Liver (tissue), 9 donors: ENCODE measurements around the gene PLEKHO2. TPM values are rescaled to one million over a fixed set of nuclear protein-coding genes. Genes with fewer than 3 reads are reported as not detected.
A peak's percentile ranks its signal among the peaks of the same experiment; 100 is the strongest.

Experiments used
- DNase-seq: peaks from one replicate; pipeline ENCODE4 v3.0.0-alpha.2; 2017; ENCODE audit warnings: low spot score
- H3K27ac ChIP-seq, 2 donors: one replicate each; pipeline ENCODE4 v1.7.0; 2013; ENCODE audit warnings: inconsistent platforms in 2 of 2, low read length in 2 of 2, control low read depth in 1 of 2, low read depth in 1 of 2, mild to moderate bottlenecking in 1 of 2
- H3K27me3 ChIP-seq, 4 donors: one replicate each; pipeline versions ENCODE4 v1.6.1 to v1.7.0; 2013; ENCODE audit warnings: low read length in 3 of 4, inconsistent platforms in 1 of 4, mild to moderate bottlenecking in 1 of 4, moderate library complexity in 1 of 4; ENCODE audit not compliant: control insufficient read depth in 4 of 4, insufficient read depth in 4 of 4
- H3K36me3 ChIP-seq, 4 donors: one replicate each; pipeline versions ENCODE4 v1.6.1 to v1.7.0; 2013; ENCODE audit warnings: low read length in 3 of 4, mild to moderate bottlenecking in 3 of 4, low read depth in 1 of 4, moderate library complexity in 1 of 4; ENCODE audit not compliant: control insufficient read depth in 4 of 4, insufficient read depth in 3 of 4
- H3K4me1 ChIP-seq, 4 donors: one replicate each; pipeline versions ENCODE4 v1.6.1 to v1.7.0; 2013; ENCODE audit warnings: low read length in 3 of 4, mild to moderate bottlenecking in 3 of 4, moderate library complexity in 1 of 4; ENCODE audit not compliant: control insufficient read depth in 4 of 4, insufficient read depth in 4 of 4
- H3K4me3 ChIP-seq, 3 donors: one replicate each; pipeline versions ENCODE4 v1.6.1 to v1.7.0; 2013; ENCODE audit warnings: low read length in 3 of 3, control low read depth in 1 of 3, low read depth in 1 of 3, mild to moderate bottlenecking in 1 of 3
- H3K9ac ChIP-seq, 2 donors: one replicate each; pipeline ENCODE4 v1.7.0; 2013; ENCODE audit warnings: low read length in 2 of 2, mild to moderate bottlenecking in 2 of 2, moderate library complexity in 2 of 2, control low read depth in 1 of 2, low read depth in 1 of 2
- H3K9me3 ChIP-seq, 4 donors: one replicate each; pipeline versions ENCODE4 v1.6.1 to v1.7.0; 2013; ENCODE audit warnings: low read length in 3 of 4; ENCODE audit not compliant: control insufficient read depth in 4 of 4
- EGR1 ChIP-seq, 2 donors: IDR thresholded peaks; 2 replicates each; pipeline ENCODE4 v1.6.1; 2016 to 2018; ENCODE audit warnings: antibody characterized with exemption in 2 of 2, low read depth in 2 of 2
- FOXA1 ChIP-seq: IDR thresholded peaks from 2 replicates; pipeline ENCODE4 v1.6.1; 2016; ENCODE audit warnings: antibody characterized with exemption
- FOXA2 ChIP-seq: IDR thresholded peaks from 2 replicates; pipeline ENCODE4 v1.6.1; 2016; ENCODE audit warnings: antibody characterized with exemption
- GABPA ChIP-seq, 2 donors: IDR thresholded peaks in 1 of 2; conservative IDR thresholded peaks in 1 of 2; 2 replicates each; pipeline ENCODE4 v1.6.1; 2016; ENCODE audit warnings: antibody characterized with exemption in 2 of 2, mild to moderate bottlenecking in 1 of 2, moderate library complexity in 1 of 2
- HNF4A ChIP-seq, 2 donors: conservative IDR thresholded peaks; 2 replicates each; pipeline ENCODE4 v1.6.1; 2016; ENCODE audit warnings: antibody characterized with exemption in 2 of 2, mild to moderate bottlenecking in 2 of 2
- HNF4G ChIP-seq: IDR thresholded peaks from 2 replicates; pipeline ENCODE4 v1.6.1; 2016; ENCODE audit warnings: antibody characterized with exemption
- JUND ChIP-seq, 2 donors: IDR thresholded peaks; 2 replicates each; pipeline ENCODE4 v1.6.1; 2016; ENCODE audit warnings: antibody characterized with exemption in 2 of 2
- NR2F2 ChIP-seq: IDR thresholded peaks from 2 replicates; pipeline ENCODE4 v1.6.1; 2016; ENCODE audit warnings: antibody characterized with exemption
- RAD21 ChIP-seq, 2 donors: IDR thresholded peaks; 2 replicates each; pipeline ENCODE4 v1.6.1; 2016; ENCODE audit warnings: antibody characterized with exemption in 2 of 2, mild to moderate bottlenecking in 2 of 2
- RXRA ChIP-seq, 2 donors: IDR thresholded peaks; 2 replicates each; pipeline ENCODE4 v1.6.1; 2017 to 2018; ENCODE audit warnings: antibody characterized with exemption in 2 of 2, mild to moderate bottlenecking in 1 of 2
- SP1 ChIP-seq: IDR thresholded peaks from 2 replicates; pipeline ENCODE4 v1.6.1; 2018; ENCODE audit warnings: antibody characterized with exemption, mild to moderate bottlenecking
- TAF1 ChIP-seq: conservative IDR thresholded peaks from 2 replicates; pipeline ENCODE4 v1.6.1; 2016; ENCODE audit warnings: antibody characterized with exemption, mild to moderate bottlenecking
- YY1 ChIP-seq: IDR thresholded peaks from 2 replicates; pipeline ENCODE4 v1.6.1; 2016; ENCODE audit warnings: antibody characterized with exemption, mild to moderate bottlenecking
- WGBS: extraction: QIAGEN DNeasy Blood & Tissue Kit; methylation state at CpG from one replicate; pipeline ENCODE4 v1.1.7; 2013; 5-methylcytosine and 5-hydroxymethylcytosine counted together
- polyA plus RNA-seq, 2 donors: library from polyadenylated mRNA; stranded (reverse) in 1 of 2; unstranded in 1 of 2; fragments of 200-250 nt in 1 of 2; fragments of >200 nt in 1 of 2; fragmentation: Nextera tagmentation in 1 of 2; extraction: Ambion mirVana in 1 of 2; gene quantifications; one replicate each; pipeline versions ENCODE4 v1.2.1 to v1.2.3, GENCODE V29; 2013 to 2015
- total RNA-seq, 2 donors: library from RNA; depleted of rRNA; stranded (reverse); fragments of >200 nt; gene quantifications; one replicate each; pipeline ENCODE4 v1.2.3, GENCODE V29; 2014
- TF ChIP-seq, protein P1 (sequence below): IDR thresholded peaks from 2 replicates; pipeline ENCODE4 v1.6.1; 2016; ENCODE audit warnings: antibody characterized with exemption
- TF ChIP-seq, protein P2 (sequence below): IDR thresholded peaks from 2 replicates; pipeline ENCODE4 v1.6.1; 2016; ENCODE audit warnings: antibody characterized with exemption
- TF ChIP-seq, protein P3 (sequence below): IDR thresholded peaks from 2 replicates; pipeline ENCODE4 v1.6.1; 2016; ENCODE audit warnings: antibody characterized with exemption
- TF ChIP-seq, protein P4 (sequence below): fragments of 150-350 bp; IDR thresholded peaks from 2 replicates; pipeline ENCODE4 v1.5.1; 2017; ENCODE audit warnings: improper control_type of control experiment, low read depth, low read length; ENCODE audit not compliant: missing input control
- TF ChIP-seq, protein P5 (sequence below): IDR thresholded peaks from 2 replicates; pipeline ENCODE4 v1.6.1; 2016; ENCODE audit warnings: antibody characterized with exemption, mild to moderate bottlenecking
- donor health status: healthy.
- donor health status: healthy.
- donor health status: healthy.
- donor health status: healthy.
- donor health status: healthy.

Gene PLEKHO2
- total and polyA plus RNA-seq, 4 donors = 2.0 to 11.3 (median 8.5) TPM

DNA sequence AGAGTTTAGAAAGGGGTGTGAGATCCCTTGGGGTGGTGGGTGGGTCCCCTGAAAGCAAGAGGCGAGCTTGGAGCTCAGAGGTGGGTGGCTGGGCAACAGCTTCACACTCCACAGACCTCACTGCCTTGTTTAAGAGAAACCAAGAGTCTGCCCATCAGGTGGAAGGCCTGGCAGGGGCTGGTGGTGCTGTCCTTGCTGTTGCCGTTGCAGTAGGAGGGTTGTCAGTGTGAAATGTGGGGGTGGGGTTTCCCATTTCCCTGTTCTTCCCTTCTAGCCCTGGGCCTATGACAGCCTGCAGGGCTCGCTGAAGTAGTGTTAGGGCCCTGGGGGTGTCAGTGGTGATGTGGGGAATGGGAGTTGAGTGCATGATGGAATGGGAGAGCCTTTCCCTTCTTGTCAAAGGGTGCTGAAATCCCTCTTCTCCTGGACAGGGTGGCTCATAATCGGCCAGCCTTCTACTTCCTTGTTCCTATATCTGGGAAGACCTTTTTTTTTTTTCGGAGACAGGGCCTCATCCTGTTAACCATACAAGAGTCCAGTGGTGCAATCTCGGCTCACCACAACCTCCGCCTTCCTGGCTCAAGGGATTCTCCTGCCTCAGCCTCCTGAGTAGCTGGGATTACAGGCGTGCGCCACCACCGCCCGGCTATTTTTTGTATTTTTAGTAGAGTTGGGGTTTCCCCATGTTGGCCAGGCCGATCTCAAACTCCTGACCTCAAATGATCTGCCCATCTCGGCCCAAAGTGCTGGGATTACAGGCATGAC is 4.3 kb downstream of the PLEKHO2 start:
- TF ChIP-seq, protein P1, sequence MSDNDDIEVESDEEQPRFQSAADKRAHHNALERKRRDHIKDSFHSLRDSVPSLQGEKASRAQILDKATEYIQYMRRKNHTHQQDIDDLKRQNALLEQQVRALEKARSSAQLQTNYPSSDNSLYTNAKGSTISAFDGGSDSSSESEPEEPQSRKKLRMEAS = no peak
- TF ChIP-seq JUND (IDR thresholded peaks at IDR 0.05) = no peak
- no peak for TF ChIP-seq SP1
- no peak for TF ChIP-seq GABPA (IDR thresholded peaks at IDR 0.05 in 1 of 2, conservative IDR thresholded peaks at IDR 0.05 in 1 of 2)
- TF ChIP-seq HNF4G = no peak
- TF ChIP-seq RAD21 (IDR thresholded peaks at IDR 0.05) = no peak
- TF ChIP-seq, protein P2, sequence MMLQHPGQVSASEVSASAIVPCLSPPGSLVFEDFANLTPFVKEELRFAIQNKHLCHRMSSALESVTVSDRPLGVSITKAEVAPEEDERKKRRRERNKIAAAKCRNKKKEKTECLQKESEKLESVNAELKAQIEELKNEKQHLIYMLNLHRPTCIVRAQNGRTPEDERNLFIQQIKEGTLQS = no peak
- Histone ChIP-seq H3K9ac (no peak overlapping the region), H3K27me3 (no peaks in the 10 kb centered on the region), H3K27ac (peak overlapping the region; percentile 48 to 64), H3K4me3 (no peak overlapping the region), H3K9me3 (no peaks in the 10 kb centered on the region), H3K4me1 (peaks cover 2 to 16% (median 9%) of the 10 kb centered on the region in 4 donors), H3K36me3 (no peaks in the 10 kb centered on the region)
- WGBS = 80% methylated on average over 13 of the region's 13 CpGs
- DNase-seq = no peak

DNA sequence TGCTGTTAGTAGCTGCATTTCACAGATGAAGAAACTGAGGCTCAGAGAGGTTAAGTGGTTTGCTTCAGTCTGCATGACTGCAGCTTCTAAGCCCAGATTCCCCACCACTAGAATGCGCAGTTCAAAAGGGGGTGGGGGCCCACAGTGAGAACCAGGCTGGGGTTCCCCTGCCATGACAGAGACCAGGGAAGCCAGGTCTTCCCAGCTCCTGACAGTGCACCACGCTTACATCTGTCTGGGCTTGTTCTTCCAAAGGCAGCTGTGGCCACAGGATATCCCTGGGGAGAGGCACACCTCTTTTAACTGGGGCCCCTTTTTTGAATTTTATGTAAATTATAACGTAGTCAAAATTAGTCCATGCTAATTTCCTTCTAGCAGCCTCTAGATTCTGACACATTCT is 5.3 kb downstream of the PLEKHO2 start:
- Histone ChIP-seq H3K36me3 (no peaks in the 10 kb centered on the region), H3K27me3 (no peaks in the 10 kb centered on the region), H3K4me1 (peaks cover 0 to 20% (median 9%) of the 10 kb centered on the region in 4 donors), H3K9me3 (no peaks in the 10 kb centered on the region), H3K9ac (no peak overlapping the region), H3K27ac (no peak overlapping the region), H3K4me3 (no peak overlapping the region)
- DNase-seq = no peak
- 83% methylated on average over 3 of the region's 3 CpGs for WGBS
- no peak for TF ChIP-seq TAF1
- TF ChIP-seq, protein P2 = no peak
- TF ChIP-seq EGR1 (IDR thresholded peaks at IDR 0.05; ENCODE audit: low read depth in 2 of 2) = no peak
- no peak for TF ChIP-seq JUND (IDR thresholded peaks at IDR 0.05)
- no peak for TF ChIP-seq RAD21 (IDR thresholded peaks at IDR 0.05)
- TF ChIP-seq FOXA2 = no peak
- no peak for TF ChIP-seq RXRA (IDR thresholded peaks at IDR 0.05)
- no peak for TF ChIP-seq YY1
- TF ChIP-seq, protein P3, sequence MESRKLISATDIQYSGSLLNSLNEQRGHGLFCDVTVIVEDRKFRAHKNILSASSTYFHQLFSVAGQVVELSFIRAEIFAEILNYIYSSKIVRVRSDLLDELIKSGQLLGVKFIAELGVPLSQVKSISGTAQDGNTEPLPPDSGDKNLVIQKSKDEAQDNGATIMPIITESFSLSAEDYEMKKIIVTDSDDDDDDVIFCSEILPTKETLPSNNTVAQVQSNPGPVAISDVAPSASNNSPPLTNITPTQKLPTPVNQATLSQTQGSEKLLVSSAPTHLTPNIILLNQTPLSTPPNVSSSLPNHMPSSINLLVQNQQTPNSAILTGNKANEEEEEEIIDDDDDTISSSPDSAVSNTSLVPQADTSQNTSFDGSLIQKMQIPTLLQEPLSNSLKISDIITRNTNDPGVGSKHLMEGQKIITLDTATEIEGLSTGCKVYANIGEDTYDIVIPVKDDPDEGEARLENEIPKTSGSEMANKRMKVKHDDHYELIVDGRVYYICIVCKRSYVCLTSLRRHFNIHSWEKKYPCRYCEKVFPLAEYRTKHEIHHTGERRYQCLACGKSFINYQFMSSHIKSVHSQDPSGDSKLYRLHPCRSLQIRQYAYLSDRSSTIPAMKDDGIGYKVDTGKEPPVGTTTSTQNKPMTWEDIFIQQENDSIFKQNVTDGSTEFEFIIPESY = no peak
- TF ChIP-seq, protein P1 = no peak
- TF ChIP-seq, protein P4, sequence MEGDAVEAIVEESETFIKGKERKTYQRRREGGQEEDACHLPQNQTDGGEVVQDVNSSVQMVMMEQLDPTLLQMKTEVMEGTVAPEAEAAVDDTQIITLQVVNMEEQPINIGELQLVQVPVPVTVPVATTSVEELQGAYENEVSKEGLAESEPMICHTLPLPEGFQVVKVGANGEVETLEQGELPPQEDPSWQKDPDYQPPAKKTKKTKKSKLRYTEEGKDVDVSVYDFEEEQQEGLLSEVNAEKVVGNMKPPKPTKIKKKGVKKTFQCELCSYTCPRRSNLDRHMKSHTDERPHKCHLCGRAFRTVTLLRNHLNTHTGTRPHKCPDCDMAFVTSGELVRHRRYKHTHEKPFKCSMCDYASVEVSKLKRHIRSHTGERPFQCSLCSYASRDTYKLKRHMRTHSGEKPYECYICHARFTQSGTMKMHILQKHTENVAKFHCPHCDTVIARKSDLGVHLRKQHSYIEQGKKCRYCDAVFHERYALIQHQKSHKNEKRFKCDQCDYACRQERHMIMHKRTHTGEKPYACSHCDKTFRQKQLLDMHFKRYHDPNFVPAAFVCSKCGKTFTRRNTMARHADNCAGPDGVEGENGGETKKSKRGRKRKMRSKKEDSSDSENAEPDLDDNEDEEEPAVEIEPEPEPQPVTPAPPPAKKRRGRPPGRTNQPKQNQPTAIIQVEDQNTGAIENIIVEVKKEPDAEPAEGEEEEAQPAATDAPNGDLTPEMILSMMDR = no peak
- TF ChIP-seq SP1 = no peak
- TF ChIP-seq, protein P5, sequence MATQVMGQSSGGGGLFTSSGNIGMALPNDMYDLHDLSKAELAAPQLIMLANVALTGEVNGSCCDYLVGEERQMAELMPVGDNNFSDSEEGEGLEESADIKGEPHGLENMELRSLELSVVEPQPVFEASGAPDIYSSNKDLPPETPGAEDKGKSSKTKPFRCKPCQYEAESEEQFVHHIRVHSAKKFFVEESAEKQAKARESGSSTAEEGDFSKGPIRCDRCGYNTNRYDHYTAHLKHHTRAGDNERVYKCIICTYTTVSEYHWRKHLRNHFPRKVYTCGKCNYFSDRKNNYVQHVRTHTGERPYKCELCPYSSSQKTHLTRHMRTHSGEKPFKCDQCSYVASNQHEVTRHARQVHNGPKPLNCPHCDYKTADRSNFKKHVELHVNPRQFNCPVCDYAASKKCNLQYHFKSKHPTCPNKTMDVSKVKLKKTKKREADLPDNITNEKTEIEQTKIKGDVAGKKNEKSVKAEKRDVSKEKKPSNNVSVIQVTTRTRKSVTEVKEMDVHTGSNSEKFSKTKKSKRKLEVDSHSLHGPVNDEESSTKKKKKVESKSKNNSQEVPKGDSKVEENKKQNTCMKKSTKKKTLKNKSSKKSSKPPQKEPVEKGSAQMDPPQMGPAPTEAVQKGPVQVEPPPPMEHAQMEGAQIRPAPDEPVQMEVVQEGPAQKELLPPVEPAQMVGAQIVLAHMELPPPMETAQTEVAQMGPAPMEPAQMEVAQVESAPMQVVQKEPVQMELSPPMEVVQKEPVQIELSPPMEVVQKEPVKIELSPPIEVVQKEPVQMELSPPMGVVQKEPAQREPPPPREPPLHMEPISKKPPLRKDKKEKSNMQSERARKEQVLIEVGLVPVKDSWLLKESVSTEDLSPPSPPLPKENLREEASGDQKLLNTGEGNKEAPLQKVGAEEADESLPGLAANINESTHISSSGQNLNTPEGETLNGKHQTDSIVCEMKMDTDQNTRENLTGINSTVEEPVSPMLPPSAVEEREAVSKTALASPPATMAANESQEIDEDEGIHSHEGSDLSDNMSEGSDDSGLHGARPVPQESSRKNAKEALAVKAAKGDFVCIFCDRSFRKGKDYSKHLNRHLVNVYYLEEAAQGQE = no peak
- TF ChIP-seq FOXA1 = no peak
- TF ChIP-seq NR2F2 = no peak
- TF ChIP-seq HNF4G = no peak
- TF ChIP-seq GABPA (IDR thresholded peaks at IDR 0.05 in 1 of 2, conservative IDR thresholded peaks at IDR 0.05 in 1 of 2) = no peak
- no peak for TF ChIP-seq HNF4A (conservative IDR thresholded peaks at IDR 0.05)
